MM.1S (cell line): Measurements from ENCODE around the gene CYTH1.

Experiments
- CTCF ChIP-seq: fragments of 300-600 bp; sonication (generic); IDR thresholded peaks from 2 replicates; pipeline ENCODE4 v1.5.1; 2016; ENCODE audit warnings: antibody characterized with exemption, low read length, mixed read lengths
- EZH2 ChIP-seq: fragments of 300-600 bp; sonication (generic); optimal IDR thresholded peaks from 2 replicates; pipeline ENCODE3; 2017; ENCODE audit warnings: low read depth, mild to moderate bottlenecking, antibody characterized with exemption, low read length, mixed read lengths
- EZH2phosphoT487 ChIP-seq: fragments of 300-600 bp; sonication (generic); IDR thresholded peaks from 2 replicates; pipeline ENCODE4 v1.6.1; 2018; ENCODE audit warnings: antibody characterized with exemption, low read length

- TF ChIP-seq CTCF (no peak), EZH2phosphoT487 (no peak), EZH2 (no peak)
These were observed 138.7 kb downstream of the CYTH1 start for GRCh38 chr17:78643326-78643725.
